SW480 (cell line): Measurements from ENCODE around the gene SNAPC1.

Experiments used
- DNase-seq: peaks from one replicate; pipeline ENCODE4 v3.0.0-alpha.2; 2016; ENCODE audit warnings: low spot score

SNAPC1 gene

DNA sequence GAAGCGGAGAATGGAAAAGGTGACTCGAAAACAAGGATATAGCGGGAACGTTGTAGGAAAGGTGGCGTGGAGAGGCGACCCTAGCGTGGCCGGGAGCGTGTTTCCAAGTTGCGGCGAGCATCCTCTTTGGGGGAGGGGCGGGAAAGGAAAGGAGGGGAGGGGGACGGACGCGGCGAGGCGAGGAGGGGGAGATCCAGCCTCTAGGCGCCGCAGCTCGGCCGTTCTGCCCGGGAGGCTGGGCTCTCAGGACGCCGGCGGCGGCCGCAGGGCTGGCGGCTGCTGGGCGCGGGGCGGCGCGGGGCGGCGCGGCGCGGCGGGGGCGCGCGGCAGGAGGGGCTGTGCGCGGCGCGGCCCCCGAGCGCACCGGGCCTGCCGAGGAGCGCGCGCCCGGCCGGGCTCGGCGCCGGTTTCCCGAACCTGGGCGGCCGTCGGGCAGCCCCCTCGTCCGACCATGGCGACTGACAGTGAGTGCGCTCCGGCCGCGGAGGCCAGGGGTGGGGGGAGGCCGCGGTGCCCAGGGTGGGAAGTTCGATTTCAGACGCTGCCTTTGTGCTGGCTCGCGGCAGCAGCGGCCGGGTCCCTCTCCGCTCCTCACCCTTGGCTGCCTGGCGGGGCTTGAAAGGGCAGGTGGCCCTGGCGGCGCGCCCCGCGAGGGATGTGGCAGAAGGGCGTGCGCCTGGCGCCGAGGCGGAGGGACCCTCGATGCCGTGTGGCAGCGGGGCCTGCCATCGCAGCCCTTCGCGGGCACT lies 50.3 kb downstream of the SNAPC1 start, which contains the start of gene SYT16:
TSS of gene SYT16 (plus strand) at position 357 of the 749 bp plus-strand sequence.
- no peak for DNase-seq

GRCh38 chr14:61813096-61813606 lies 50.9 kb downstream of the SNAPC1 start:
- DNase-seq: no peak

DNA sequence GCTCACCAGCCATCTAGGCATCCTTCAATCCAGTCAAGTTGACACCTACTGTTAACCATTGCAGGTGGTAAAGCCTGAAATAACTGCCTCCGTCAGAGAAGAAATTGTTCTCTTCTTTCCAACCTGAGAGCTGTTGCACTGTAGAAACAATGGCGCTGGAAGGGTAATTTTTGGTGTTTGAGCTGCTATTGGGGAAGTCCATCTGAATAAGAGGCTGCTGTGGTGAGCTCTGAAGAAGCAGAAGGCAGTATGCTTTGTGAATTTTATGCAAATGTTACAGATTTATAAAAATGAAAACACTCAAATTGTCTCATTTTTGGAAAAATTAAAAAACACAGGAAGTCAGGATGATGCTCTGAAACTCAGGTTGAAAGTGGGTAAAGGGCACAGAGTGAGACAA lies 60.2 kb downstream of the SNAPC1 start:
- no peak for DNase-seq

DNA sequence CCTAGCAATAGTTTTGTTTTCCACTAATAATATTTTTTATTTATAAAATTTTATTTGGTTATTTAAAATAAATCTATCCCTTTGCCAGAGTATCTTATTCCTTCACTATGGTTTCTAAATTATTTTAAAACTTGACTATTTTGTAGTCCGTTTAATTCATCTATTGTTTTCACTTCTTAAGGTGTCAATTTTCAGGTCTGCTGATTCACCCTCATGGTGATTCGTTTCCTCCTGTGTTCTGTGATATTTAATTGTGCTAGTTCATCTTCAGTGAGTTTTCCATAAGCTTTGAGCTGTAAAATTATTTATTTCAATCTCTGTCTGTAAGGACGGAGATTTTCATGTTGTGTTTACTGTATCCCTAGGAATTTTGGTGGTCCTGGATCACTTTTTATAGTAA lies 70.6 kb downstream of the SNAPC1 start:
- DNase-seq: no peak

DNA sequence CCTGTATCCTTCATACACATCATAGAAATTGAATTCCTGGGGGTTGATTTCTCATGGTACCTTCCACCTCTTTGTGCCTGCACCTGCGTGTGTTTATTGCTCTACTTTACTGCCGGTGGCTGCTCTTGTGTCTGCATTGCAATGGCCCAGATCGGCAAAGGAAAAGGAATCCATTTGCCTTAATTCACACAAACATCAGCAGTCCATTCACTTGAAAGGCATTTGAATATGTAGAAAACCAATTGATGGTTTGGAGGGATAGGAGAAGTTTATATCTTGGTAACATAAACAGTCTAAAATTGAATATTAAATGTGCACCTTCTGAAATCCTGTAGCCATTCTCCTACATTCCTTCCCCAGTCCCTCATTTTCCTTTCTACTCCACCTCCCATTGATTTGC lies 74.0 kb downstream of the SNAPC1 start:
- DNase-seq: no peak

DNA sequence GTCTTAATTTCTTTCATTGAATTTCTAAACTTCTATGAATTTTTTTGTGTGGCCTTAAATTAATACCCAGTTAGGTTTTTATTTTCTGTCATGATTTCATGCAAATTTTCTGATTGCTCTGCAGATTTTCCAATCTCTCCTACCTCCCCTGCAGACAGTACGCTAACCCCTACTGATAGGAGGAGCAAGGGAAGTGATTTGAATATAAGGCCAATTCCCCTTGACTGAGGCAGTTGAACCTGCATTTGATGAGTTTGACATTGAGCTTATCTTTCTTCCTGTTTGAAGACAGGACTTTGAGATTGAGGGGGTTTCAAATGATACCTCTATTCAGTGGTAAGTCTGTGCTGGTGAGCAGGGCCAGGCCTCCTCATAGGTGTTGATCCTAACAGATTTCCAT lies 74.6 kb downstream of the SNAPC1 start:
- no peak for DNase-seq

DNA sequence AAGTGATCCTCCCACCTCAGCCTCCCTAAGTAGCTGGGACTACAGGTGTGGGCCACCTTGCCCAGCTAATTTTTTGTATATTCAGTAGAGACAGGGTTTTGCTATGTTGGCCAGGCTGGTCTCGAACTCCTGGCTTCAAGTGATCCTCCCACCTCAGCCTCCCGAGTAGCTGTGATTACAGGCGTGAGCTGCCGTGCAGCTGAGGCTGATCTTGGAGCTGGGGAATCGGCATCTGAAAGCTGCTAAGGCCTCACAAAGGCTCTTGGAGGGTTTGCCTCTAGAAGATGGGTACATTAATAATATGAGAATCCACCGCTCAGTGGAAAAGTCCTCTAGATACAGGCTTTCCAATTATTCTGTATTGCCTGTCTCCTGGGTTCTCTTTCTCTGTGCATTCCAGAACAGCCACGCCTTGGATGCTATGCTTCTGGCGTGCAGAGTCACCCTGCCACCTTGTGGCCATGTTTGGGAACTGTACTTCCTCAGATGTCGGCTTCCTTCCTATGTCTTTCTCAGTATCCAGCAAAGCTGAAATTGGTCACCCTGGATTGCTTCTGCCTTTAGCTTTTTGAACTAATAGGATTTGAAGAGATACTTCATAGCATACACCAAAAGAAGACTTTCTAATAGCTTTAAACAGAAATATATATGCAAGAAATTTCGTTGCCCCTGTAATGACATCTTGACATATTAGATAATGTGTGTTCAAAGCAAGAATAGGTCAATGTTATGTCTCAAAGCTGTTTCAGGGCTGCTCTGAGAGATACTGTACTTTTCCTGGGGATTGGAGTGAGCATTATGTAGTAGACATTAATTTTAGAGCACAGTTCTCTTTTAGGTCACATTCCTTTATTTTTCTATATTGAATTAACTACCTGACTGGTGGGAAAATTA lies 75.4 kb downstream of the SNAPC1 start:
- DNase-seq: peak; percentile 60

- DNase-seq: no peak
Observed at GRCh38 chr14:61838661-61839245, 76.5 kb downstream of the SNAPC1 start.

DNA sequence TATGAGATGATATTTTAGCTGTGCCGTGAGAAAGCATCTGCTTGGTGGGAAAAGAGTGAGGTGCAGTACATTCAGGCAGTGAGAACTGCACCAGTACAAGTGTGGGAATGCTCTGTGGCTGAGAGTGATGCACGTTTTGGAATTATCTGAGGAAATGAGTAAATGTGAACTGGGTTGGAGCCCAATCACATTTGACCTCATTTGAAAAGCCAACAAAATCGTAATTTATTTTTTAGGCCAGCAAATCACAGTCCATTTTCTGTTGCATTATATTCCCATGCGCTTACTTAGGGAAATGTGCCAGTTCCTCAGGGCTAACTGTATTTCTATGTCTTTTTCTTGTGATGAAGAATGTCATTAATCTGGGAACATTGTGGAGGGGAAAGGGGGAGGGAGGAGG lies 77.3 kb downstream of the SNAPC1 start:
- no peak for DNase-seq

- DNase-seq: no peak
Observed at GRCh38 chr14:61841145-61841544, 78.9 kb downstream of the SNAPC1 start.
